ENCODE data around the gene CD70.
"Not testable (repeated sequence)": the region's sequence is repeated elsewhere in the genome, so short reads cannot be mapped to it uniquely, and the experiment has no call there.

Gene CD70

GRCh38 chr19:6556480-6557195 is 34.3 kb downstream of the CD70 start:
- no peak overlapping the region for H3K27ac ChIP-seq
- no peak for TF ChIP-seq ZFX (IDR thresholded peaks at IDR 0.05; ENCODE audit: borderline replicate concordance)
- TF ChIP-seq CTCF (IDR thresholded peaks at IDR 0.05) = no peak

GRCh38 chr19:6556043-6556449 is 34.9 kb downstream of the CD70 start:
- no peak for TF ChIP-seq CTCF (IDR thresholded peaks at IDR 0.05)
- no peak for TF ChIP-seq ZFX (IDR thresholded peaks at IDR 0.05; ENCODE audit: borderline replicate concordance)
- H3K27ac ChIP-seq = no peak overlapping the region

- no peak overlapping the region for H3K27ac ChIP-seq
- TF ChIP-seq CTCF (IDR thresholded peaks at IDR 0.05) (no peak), ZFX (IDR thresholded peaks at IDR 0.05; ENCODE audit: borderline replicate concordance) (no peak)
Observed at GRCh38 chr19:6551607-6552450, 39.1 kb downstream of the CD70 start.

- TF ChIP-seq CTCF (IDR thresholded peaks at IDR 0.05) = no peak
- TF ChIP-seq ZFX (IDR thresholded peaks at IDR 0.05; ENCODE audit: borderline replicate concordance) = no peak
- no peak overlapping the region for H3K27ac ChIP-seq
Observed at GRCh38 chr19:6551091-6551490, 39.9 kb downstream of the CD70 start.

GRCh38 chr19:6550679-6551078 is 40.3 kb downstream of the CD70 start:
- H3K27ac ChIP-seq = not testable (repeated sequence)

- TF ChIP-seq CTCF (IDR thresholded peaks at IDR 0.05) = no peak
- TF ChIP-seq ZFX (IDR thresholded peaks at IDR 0.05; ENCODE audit: borderline replicate concordance) = no peak
- H3K27ac ChIP-seq = no peak overlapping the region
Observed at GRCh38 chr19:6543866-6544347, 47.0 kb downstream of the CD70 start.

GRCh38 chr19:6540918-6541689 is 49.8 kb downstream of the CD70 start:
- no peak for TF ChIP-seq ZFX (IDR thresholded peaks at IDR 0.05; ENCODE audit: borderline replicate concordance)
- H3K27ac ChIP-seq = no peak overlapping the region

- TF ChIP-seq ZFX (IDR thresholded peaks at IDR 0.05; ENCODE audit: borderline replicate concordance) (no peak), CTCF (IDR thresholded peaks at IDR 0.05) (no peak)
- H3K27ac ChIP-seq = no peak overlapping the region
Observed at GRCh38 chr19:6539514-6539913, 51.4 kb downstream of the CD70 start.

Data from 22Rv1 (cell line).